Cerebellar nuclear complex (tissue), 1 donor: ENCODE results near the gene ACY1.

Experiments used
- DNase-seq, 2 experiments: peaks; one replicate each; lab custom pipeline; 2025; lab: John Stamatoyannopoulos, UW

ACY1 gene

DNA sequence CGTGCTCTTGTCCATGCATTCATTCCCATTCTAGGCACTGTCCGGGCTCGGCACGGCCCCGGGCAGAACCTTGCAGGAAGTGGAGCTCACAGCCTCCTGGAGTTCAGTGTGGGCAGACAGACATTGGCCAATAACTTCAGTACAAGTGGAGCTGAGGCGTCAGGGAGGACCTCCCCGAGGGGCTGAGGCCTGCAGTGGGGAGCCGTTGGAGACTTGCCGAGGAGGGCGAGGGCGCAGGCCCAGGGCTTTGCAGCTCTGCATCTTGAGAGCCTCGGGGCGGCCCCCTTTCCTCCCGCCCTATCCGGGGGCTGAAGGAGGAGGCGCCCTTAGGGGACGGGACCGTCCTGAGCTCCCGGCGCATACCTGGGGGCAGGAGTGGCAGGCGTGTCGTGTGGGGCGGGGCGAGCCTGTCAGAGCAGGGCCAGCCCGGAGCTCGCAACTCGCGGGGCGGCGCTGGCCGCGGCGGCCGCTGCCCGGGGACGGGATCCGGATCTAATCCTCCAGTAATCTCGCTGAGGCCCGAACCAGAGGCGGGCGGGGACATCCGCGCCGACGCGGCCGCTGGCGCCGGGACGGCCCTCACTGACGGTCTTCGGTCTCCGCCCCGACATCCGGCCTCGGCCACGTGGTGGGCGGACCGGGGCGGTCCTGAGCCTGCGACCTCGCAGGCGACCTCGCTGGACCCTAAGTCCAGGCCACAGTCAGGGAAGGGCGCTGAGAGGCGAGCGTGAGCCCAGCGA, at the start of gene ACY1:
Gene ACY1 (plus strand): TSS at position 698 of the 740 bp plus-strand sequence. CDS start 530 bp downstream, outside the sequence.
- DNase-seq = no peak

DNA sequence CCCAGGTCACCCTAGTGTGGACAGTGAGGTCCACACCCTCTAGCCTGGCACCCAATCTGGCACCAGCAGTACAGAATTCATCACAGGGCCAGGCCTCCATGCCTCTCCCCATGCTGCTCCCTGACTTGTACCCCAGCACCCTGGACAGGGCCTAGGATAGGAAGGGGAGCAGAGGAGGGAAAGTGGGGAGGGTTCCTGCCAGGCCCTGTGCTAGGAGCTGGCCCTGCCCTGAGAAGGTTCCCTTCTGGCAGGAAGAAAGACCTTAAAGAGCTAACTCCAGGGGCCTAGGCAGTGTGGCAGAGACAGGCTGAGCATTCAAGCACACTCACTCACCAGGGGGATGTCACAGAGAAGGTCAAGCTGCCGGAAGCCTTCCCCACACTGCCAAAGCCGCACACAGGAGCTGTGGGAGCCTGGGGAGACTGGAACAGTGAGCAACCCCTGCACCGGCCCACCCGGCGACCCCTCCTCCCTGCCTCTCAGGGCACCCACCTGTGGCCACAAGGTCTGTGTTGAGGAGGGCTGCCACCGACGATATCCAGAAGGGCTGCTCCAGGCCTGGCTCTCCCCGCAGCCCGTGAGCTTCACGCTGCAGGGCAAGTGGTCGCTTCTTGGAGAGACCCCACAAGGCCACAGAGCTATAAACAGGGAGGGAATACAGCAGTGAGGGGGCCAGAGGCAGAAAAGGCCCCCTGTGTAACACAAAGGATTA, 49.0 kb upstream of the ACY1 start:
- no peak for DNase-seq

DNA sequence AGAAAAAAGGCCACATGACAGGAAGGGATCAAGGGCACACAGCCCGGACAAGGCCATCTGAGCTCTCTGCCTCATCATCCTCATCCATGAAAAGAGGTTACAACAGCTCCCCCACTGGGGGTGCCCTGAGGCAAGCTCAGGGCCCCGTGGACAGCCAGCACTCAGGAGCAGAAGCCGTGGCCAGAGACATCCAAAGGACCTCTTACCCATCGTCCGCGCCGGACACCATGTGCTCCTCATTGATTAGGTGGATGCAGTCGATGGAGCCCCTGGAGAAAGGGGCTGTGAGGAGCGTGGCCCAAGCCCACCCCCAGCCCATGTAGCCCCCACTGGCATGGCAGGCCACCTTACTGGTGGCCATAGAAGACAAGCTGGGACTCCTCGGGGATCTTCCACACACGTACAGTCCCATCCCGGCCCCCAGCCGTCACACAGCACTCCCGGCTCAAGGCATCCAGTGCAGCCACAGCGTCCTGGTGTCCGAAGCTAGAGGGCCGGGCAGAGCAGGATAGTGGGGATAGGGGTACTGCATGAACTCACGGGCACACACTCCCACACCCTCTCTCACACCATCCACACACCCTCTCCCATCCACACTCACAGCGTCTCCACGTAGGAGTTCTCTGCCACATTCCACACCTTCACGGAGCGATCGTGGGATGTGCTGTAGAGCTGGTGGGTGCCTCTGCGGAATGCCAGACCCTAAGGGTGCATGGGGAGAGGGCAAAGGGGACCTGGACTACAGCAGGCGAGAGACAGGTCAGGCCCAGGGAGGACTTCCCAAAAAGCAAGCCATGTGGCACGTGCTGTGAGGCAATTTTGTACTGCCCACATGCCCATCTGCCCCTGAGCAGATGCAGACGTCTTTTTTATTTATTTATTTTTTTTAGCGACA, 48.1 kb upstream of the ACY1 start:
- no peak for DNase-seq

DNA sequence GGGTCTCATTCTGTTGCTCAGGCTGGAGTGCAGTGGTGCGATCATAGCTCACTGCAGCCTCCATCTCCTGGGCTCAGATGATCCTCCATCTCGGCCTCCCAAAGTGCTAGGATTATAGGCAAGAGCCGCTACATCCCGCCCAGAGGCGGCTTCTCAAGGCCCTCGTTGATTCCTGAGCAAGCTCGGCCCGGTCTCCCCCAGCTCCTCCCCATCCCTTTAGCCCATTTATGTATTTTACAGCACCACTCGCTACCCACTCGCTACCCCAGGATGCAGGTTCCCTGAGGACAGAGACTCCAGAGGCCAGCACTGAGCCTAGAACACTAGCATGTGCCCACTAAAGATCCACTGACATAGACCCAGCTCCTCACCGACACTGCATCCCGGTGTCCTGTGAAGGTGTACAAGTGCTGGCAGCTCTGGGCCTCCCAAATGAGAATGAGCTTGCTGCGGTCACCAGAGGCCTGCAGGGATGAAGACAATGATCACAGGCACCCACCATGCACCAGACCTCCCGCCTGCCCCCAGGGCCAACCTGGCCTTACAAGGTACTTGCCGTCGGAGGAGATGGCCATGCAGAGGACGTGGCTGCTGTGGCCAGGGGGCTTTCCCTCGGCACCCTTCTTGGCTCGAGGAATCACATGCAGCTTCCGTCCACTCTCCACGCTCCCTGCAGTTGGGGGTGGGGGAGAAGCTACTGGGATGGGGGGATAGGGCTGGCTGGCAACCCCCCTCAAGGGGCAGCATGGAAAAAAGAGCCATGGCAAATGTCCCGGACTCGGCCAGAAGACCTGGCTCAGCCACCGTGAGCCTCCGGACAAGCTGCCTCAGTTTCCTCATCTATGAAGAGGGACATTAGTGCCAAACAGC, 47.2 kb upstream of the ACY1 start:
- no peak for DNase-seq

DNA sequence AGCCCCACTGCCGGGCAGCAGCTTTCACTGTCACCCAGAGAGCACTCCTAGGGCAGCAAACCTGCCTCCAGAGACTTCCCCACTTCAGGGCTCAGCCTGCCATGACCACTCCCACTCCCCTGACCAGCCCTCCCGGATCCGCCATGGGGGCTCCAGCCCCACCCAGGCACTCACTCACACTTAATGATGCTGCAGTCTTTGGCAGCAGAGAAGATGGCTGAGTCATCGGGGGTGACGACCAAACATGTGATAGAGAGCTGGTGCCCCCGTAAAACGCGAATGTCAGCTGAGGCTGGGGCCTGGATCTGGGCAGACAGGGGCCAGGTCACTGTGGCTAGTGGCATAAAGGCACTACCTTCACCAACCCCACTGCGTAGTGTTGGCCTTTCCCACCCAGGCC, 46.3 kb upstream of the ACY1 start:
- no peak for DNase-seq

DNA sequence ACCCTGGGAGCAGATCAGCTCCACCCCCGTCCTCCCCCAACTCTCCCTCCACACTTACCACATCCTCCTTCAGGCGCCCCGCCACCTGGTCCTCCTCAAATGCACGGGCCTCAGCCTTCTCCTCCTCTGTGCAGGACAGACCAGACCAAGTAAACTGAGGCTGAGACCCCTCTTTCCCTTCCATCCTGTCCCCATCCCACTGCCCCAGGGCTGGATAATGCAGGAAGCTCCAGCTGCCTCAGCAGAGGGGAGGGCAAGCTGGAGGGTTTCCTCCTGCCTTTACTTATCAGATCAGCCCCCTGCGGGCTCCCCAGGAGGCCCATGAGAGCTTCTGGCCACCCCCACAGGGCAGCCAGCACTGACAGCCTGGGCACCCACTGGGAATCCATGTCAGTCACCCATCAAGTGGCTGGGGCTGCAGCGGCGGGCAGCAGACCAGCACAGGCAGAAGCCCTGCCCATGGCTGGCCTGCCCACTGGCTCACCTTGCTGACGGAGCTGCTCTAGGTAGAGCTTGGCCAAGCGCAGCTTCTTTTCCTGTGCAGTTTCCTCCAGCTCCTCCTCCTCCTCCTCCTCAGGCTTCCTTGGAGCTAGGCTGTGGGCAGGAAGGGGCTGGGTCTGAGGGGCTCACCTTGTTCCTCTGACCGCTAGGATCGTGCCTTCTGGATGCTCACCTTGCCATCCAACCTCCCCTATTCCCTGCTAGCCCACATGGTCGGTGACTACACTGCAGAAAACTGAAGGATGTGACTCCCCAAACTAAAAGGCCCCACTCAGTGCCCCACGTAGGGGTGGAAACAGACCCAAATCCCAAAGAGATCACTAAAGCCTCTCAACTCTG, 45.5 kb upstream of the ACY1 start:
- DNase-seq = no peak

DNA sequence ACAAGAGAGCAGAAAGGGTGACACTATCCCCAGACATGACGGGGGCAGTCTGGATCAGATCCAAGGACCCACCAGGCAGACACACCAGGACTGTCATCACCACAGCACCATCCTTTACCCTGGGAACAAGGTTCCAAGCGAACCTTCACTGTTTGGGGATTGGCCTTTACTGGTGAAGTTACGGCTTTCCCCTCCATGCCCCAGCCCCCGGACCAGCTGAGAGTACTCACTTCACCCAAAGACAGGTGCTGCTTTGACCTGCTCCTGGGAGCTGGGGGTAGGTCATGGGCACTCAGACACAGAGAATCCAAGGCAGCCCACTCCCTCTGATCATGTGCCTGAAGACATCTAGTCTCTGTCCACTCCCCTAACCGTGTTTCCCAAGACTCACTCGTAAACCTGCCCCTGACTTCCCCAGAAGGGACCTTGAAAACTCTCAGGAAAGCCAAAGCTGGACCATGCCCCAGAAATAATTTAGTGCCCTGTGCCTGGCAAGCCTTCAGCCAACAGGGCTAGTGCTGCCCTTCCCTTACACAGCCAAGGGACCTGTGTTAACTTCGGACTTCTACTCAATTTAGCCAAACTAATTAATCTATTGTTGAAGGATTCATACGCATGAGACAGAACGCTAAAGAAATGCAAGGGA, 44.4 kb upstream of the ACY1 start:
- DNase-seq = no peak

DNA sequence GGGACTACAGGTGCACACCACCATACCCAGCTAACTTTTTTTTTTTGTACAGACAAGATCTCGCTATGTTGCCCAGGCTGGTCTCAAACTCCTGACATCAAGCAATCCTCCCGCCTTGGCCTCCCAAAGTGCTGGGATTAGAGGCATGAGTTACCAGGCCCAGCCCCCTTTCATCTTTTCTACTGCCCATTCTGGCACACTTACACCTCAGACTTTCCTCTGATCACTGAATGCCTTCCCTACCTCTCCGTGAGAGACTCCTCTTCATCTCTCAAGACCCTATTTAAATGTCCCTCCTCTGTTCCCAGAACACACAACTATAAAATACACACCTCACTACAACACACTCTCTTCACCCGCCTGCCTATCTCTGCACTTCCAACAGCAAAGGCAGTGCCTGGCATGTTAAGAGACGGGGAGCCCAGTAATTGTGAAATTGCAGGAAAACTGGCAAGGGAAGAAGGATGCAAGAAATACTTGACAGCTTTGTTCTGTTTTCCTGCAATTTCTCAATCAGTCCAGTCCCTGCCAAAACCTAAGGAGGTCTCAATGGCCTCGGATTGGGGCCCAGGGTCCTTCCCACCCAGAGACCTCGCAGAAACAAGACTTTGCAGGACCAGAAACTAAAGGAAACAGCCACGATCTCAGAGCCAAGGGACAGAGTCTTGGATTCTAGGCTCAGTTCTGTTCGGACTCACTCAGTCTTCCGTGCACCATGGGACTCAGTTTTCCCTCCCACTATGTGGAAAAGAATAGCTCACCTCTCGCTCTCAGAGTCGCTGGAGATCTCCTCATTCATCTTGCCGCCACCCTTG, 42.5 kb upstream of the ACY1 start:
- DNase-seq = no peak

DNA sequence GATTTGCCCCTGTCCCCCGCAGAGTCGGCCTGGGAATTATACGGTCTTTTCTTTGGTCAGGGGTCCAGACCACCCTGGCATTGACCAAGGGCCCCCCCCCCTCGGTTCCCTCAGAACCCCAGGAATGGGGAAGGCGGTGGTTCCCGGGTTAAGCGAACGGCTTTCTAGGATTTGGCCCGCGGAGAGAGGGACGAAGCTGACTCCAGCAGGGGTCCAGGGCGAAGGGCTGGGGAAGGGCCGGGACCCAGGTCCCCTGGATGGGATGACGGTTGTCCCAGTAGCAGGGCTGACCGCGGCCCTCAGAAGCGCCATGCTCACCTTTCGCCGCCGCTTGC, 41.9 kb upstream of the ACY1 start:
- no peak for DNase-seq

DNA sequence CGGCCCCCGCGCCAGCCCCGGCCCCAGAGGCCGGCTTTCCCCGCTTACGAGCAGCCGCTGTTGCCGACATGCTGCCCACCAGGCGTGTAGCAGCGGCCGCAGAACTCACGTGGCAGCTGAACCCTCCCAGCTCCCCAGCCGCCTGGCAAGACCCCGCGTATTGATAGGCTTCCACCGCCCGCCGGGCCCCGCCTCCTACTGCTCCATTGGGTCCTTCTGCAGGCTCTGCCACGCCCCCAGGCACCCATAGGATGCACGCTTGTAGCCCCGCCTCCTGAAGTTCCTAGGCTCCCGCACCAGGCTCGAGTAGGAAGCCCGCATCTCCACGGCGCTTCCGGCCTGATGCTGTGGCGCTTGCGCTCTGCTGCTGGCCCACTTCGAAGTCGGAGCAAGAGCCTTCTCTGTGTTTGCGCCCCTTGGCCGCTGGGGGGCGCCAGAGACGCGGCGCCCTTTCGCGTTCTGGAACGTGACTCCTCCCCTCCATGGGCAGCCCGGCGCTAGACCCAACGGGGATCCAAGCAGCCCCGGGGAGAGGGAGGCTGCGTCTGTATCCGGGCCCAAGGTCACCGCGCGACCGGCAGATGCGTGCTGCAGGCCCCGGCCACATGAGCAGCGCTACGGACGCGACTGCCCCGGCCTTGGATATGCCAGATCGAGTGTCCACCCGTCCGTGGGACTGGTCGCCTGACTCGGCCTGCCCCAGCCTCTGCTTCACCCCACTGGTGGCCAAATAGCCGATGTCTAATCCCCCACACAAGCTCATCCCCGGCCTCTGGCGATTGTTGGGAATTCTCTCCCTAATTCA, 41.3 kb upstream of the ACY1 start, which contains the start of the genes PARP3 and RRP9:
Gene PARP3 (plus strand): TSS at position 566 of the 805 bp plus-strand sequence. CDS start 993 bp downstream, outside the sequence.
Gene RRP9 (minus strand): TSS at position 107 of the 805 bp plus-strand sequence. CDS start 37 bp downstream, at position 70.
- peak; percentile 99 to 100 for DNase-seq

DNA sequence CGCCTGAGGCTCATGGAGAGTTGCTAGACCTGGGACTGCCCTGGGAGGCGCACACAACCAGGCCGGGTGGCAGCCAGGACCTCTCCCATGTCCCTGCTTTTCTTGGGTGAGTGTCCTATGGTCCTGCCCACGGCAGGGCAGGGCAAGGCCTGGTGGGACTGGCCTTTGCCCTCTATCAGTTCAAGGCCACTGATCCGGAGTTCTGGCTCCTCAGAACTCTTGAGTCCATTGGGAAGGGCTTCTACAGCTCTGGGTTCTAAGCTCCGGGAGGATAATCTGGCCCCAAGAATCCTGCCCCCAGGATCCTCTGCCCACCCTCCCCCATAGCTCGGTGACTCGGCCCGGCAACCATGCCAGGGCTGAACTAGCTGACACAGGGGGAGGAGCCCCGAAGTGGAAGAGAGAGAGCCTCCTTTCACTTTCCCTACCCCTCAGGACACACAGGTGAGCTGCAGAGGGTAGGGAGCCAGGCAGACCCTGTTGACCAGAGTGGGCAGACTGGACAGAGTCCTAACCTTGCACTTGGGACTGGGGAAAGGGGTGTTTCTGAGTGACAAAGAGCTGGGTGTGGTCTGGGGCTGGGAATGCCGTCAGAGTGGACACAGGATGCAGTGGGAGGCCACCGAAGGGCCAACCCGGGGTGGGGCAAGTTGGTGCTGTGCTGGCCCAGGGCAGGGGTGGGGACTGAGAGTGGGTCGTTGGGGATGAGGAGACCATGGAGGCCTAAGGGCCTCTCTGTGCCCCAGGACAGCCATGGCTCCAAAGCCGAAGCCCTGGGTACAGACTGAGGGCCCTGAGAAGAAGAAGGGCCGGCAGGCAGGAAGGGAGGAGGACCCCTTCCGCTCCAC, 40.5 kb upstream of the ACY1 start:
- DNase-seq = no peak

DNA sequence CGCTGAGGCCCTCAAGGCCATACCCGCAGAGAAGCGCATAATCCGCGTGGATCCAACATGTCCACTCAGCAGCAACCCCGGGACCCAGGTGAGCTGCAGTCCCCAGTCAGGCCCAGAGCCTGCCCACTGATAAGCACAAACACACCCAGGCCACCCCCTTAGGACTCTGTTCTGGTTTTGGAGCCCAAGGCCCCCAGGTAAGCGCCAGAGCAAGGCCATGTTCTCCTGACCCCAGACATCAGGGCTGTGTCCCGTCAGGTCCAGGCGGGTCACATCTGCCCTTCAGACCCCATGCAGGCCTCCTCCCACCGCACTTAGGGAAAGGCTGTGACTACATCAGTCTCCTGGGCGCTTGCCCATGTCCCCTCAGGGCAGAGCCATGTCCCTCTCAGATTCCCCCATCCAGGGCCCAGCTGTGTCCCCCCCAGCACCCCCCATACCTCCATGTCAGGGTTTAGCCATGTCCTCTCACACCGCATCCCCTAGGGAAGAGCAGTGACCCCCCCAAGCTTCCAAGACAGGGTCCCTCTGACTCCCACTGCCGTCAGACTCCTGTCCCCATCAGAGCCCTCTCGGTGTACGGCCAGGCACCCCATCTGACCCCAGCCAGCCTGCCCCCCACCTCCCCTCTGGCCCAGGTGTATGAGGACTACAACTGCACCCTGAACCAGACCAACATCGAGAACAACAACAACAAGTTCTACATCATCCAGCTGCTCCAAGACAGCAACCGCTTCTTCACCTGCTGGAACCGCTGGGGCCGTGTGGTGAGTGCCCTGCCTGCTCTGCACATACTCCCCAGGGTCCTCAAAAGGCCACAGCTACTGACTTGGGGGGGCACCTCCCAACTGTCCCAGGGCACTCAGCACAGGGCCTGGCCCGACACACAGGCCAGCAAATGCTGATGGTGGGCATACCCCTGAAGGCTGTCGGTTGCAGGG, 39.6 kb upstream of the ACY1 start:
- DNase-seq = no peak

DNA sequence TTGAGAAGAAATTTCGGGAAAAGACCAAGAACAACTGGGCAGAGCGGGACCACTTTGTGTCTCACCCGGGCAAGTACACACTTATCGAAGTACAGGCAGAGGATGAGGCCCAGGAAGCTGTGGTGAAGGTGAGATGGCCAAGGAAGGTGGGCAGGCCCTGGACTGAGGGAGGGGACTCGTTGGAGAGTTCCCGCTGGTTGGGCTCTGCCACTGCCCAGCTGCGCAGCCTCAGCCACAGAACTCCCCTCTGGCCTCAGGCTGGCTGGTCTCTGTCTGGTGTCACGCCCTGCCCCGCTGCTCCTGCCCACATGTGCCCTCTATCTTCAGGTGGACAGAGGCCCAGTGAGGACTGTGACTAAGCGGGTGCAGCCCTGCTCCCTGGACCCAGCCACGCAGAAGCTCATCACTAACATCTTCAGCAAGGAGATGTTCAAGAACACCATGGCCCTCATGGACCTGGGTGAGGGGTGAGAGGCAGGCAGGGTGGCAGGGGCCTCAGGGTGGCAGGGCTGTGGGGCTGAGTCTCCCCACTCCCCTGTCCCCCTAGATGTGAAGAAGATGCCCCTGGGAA, 38.8 kb upstream of the ACY1 start:
- DNase-seq = no peak

DNA sequence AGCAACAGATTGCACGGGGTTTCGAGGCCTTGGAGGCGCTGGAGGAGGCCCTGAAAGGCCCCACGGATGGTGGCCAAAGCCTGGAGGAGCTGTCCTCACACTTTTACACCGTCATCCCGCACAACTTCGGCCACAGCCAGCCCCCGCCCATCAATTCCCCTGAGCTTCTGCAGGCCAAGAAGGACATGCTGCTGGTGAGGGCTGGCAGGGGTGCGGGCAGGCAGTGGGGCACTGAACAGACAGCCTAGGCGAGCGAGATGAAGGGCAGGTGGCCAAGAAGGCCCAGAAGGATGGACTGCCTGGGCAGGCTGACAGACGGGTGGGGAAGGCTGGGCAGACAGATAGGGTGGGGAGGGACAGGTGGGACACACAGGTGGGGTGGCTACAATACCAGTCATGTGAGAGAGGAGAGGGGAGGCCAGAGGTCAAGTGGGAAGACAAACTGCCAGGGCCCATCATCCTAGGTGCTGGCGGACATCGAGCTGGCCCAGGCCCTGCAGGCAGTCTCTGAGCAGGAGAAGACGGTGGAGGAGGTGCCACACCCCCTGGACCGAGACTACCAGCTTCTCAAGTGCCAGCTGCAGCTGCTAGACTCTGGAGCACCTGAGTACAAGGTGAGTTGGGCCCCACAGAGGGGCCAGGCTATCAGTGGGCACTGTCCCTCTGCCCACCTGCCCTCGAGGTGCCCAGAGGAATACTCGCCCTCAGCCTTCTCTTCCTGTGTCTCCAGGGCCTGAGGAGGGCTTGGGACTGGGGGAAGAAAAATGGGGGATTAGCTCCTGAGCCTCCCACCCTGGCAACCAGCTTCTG, 38.1 kb upstream of the ACY1 start:
- DNase-seq = no peak
